Upper lobe of left lung (tissue), 6 donors: ENCODE data around the gene FLNC. TPM values are rescaled to one million over a fixed set of nuclear protein-coding genes. Genes with fewer than 3 reads are reported as not detected.

Experiments used
- ATAC-seq, 2 donors: fragments of 200-7000 bp; cut with Tn5 transposase; one replicate each; pipeline ENCODE4 v1.9.1; 2022; ENCODE audit warnings: mild to moderate bottlenecking in 2 of 2, moderate library complexity in 2 of 2; ENCODE audit not compliant: low FRiP score in 2 of 2
- DNase-seq, 2 donors: peaks; one replicate each; pipeline ENCODE4 v3.0.0-alpha.2; 2019 to 2020
- H3K27ac ChIP-seq, 4 donors: fragments of 200-600 bp; sonication (generic); one replicate each; pipeline ENCODE4 v1.5.1; 2016 to 2019
- H3K27me3 ChIP-seq, 4 donors: fragments of 200-600 bp; sonication (generic); one replicate each; pipeline ENCODE4 v1.5.1; 2017 to 2019
- H3K36me3 ChIP-seq, 4 donors: fragments of 200-600 bp; sonication (generic); one replicate each; pipeline ENCODE4 v1.5.1; 2016 to 2019
- H3K4me1 ChIP-seq, 4 donors: fragments of 200-600 bp; sonication (generic); one replicate each; pipeline ENCODE4 v1.5.1; 2018 to 2019
- H3K4me3 ChIP-seq, 4 donors: fragments of 200-600 bp; sonication (generic); one replicate each; pipeline ENCODE4 v1.5.1; 2017 to 2019; ENCODE audit warnings: mild to moderate bottlenecking in 2 of 4, moderate library complexity in 1 of 4
- H3K9me3 ChIP-seq, 4 donors: fragments of 200-600 bp; sonication (generic); one replicate each; pipeline ENCODE4 v1.5.1; 2018 to 2019
- CTCF ChIP-seq, 6 experiments: fragments of 450-650 bp in 4 of 6; fragments of 200-600 bp in 2 of 6; sonication (generic) in 2 of 6; IDR thresholded peaks; one replicate each; pipeline ENCODE4 v1.5.1; 2016 to 2019; ENCODE audit warnings: antibody characterized with exemption in 6 of 6
- EP300 ChIP-seq, 4 donors: sonication (generic); formaldehyde crosslinking; IDR thresholded peaks; one replicate each; pipeline ENCODE4 v1.5.1; 2017; ENCODE audit warnings: antibody characterized with exemption in 4 of 4, control low read depth in 2 of 4
- POLR2A ChIP-seq, 4 donors: fragments of 450-650 bp; IDR thresholded peaks; one replicate each; pipeline ENCODE4 v1.5.1; 2016 to 2017; ENCODE audit warnings: antibody characterized with exemption in 4 of 4, mild to moderate bottlenecking in 2 of 4
- POLR2AphosphoS5 ChIP-seq, 2 donors: sonication (generic); formaldehyde crosslinking; IDR thresholded peaks; one replicate each; pipeline ENCODE4 v1.5.1; 2017; ENCODE audit warnings: antibody characterized with exemption in 2 of 2
- WGBS, 2 donors: methylation state at CpG; one replicate each; pipeline ENCODE4 v1.1.5; 2017 to 2018; 5-methylcytosine and 5-hydroxymethylcytosine counted together
- total RNA-seq, 6 donors: library from RNA; depleted of rRNA in 4 of 6; stranded (reverse); fragments of >200 nt in 4 of 6; gene quantifications; one replicate each; pipeline versions ENCODE4 v1.1.0 to v1.2.1, GENCODE V29; 2016 to 2021
- donor health status: DM: no; HTN: no; CAD: no; lungs with moderate emphysema.
- donor health status: DM: no; HTN: yes; CAD: no; lungs with severe emphysema.

FLNC gene
- total RNA-seq, 6 donors from 2014 or later, result 2.1 to 19.6 (median 4.9) TPM

DNA sequence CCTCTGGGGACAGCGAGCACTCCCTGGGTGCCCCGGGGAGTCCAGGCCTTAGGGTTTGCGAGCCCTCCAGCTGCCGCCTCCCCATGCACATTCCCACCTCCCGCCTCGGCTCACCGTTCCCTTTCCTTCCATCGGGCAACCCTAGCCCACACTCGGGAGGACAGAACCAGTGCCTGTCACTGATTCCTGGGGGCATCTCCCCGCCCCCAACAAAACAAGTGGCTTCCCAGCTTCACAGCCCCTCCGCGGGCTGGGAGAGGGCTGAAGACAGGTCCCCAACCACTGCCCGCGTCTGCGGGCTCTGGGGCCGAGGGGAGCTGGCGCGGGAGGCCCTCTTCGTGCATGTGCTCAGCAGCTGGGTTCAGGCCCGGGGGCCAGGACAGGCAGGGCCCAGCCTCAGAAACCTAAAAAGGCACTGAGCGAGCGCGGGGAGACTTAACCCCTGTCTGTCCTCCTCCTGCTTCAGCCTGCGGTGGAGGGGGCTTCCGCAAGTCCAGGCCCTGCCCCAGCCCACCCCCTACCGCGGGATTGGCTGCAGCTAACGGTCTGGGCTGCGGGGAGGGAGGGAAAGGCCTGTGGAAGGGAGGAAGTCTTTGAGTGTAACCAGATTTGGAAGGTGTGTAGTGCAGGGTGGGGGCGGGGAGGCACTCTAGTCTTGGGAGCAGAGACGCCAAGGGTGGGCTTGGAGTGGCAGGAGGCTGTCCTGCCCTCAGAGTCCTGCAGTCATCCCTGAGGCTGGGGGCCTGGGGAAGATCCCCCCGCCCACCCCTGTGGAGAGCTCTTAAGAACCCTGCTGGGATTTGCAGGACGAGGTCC lies 1.2 kb downstream of the FLNC start:
- peak in 1 of 2 donors; percentile 25 for ATAC-seq
- Histone ChIP-seq H3K4me3 (peak overlapping the region in 3 of 4 donors; percentile 38 to 47 (median 45)), H3K9me3 (no peaks in the 10 kb centered on the region), H3K27me3 (peaks cover 0 to 39% (median 18%) of the 10 kb centered on the region in 4 donors), H3K4me1 (peaks cover 20 to 45% (median 28%) of the 10 kb centered on the region in 4 donors), H3K27ac (peak overlapping the region in 2 of 4 donors; percentile 21 to 64), H3K36me3 (no peaks in the 10 kb centered on the region)
- DNase-seq, result peak in 1 of 2 donors; percentile 83
- TF ChIP-seq POLR2AphosphoS5 (IDR thresholded peaks at IDR 0.05), result no peak
- TF ChIP-seq EP300 (IDR thresholded peaks at IDR 0.05), result no peak
- no peak for TF ChIP-seq CTCF (IDR thresholded peaks at IDR 0.05)
- TF ChIP-seq POLR2A (IDR thresholded peaks at IDR 0.05), result no peak
- 7 to 13% methylated on average over 7 to 28 of the region's 33 CpGs for WGBS, 2 donors

- DNase-seq, result peak in 1 of 2 donors; percentile 49
- Histone ChIP-seq H3K36me3 (no peaks in the 10 kb centered on the region), H3K27ac (peak overlapping the region in 2 of 4 donors; percentile 32), H3K27me3 (peaks cover 0 to 39% (median 18%) of the 10 kb centered on the region in 4 donors), H3K4me1 (peaks cover 20 to 45% (median 28%) of the 10 kb centered on the region in 4 donors), H3K9me3 (no peaks in the 10 kb centered on the region), H3K4me3 (peak overlapping the region in 2 of 4 donors; percentile 45 to 47)
- TF ChIP-seq POLR2A (IDR thresholded peaks at IDR 0.05) (no peak), EP300 (IDR thresholded peaks at IDR 0.05) (no peak), CTCF (IDR thresholded peaks at IDR 0.05) (no peak), POLR2AphosphoS5 (IDR thresholded peaks at IDR 0.05) (no peak)
- 13 to 21% methylated on average over 12 to 17 of the region's 22 CpGs for WGBS, 2 donors
- peak in 1 of 2 donors; percentile 3 for ATAC-seq
Observed at GRCh38 chr7:128831994-128832879, 2.0 kb downstream of the FLNC start.

DNA sequence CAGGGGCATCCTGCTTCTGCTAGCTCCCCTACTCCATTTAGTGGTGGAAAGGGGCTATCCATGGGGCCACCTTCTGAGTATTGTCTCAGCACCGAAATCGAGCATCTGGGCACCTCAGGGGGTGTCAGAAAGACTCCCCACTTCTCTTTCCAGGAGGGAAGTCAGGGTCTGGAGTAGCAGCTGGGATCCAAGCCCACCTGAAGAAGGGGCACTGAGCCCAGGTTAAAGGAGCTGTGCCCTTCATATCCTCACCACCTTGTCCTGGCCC lies 2.6 kb downstream of the FLNC start:
- H3K27me3 ChIP-seq, result peaks cover 0 to 39% (median 18%) of the 10 kb centered on the region in 4 donors
- H3K4me3 ChIP-seq, result no peak overlapping the region
- no peak for TF ChIP-seq POLR2AphosphoS5 (IDR thresholded peaks at IDR 0.05)
- peak overlapping the region in 2 of 4 donors; percentile 32 for H3K27ac ChIP-seq
- no peaks in the 10 kb centered on the region for H3K9me3 ChIP-seq
- no peaks in the 10 kb centered on the region for H3K36me3 ChIP-seq
- peaks cover 20 to 45% (median 28%) of the 10 kb centered on the region in 4 donors for H3K4me1 ChIP-seq
- ATAC-seq, result no peak
- no peak for DNase-seq
- 17% methylated on average over 2 of the region's 2 CpGs; no CpG with 5 or more reads in 1 of the 2 donors for WGBS, 2 donors

GRCh38 chr7:128833148-128833945 lies 3.1 kb downstream of the FLNC start:
- no peaks in the 10 kb centered on the region for H3K9me3 ChIP-seq
- DNase-seq (peak in 1 of 2 donors; percentile 38), ATAC-seq (peak; percentile 19 to 69)
- H3K27ac ChIP-seq, result peak overlapping the region in 2 of 4 donors; percentile 32
- TF ChIP-seq POLR2AphosphoS5 (IDR thresholded peaks at IDR 0.05) (no peak), POLR2A (IDR thresholded peaks at IDR 0.05) (no peak), EP300 (IDR thresholded peaks at IDR 0.05) (no peak), CTCF (IDR thresholded peaks at IDR 0.05) (no peak)
- WGBS, 2 donors, result 26 to 27% methylated on average over 9 to 13 of the region's 13 CpGs
- H3K4me3 ChIP-seq, result no peak overlapping the region
- peaks cover 20 to 45% (median 28%) of the 10 kb centered on the region in 4 donors for H3K4me1 ChIP-seq
- peaks cover 0 to 39% (median 18%) of the 10 kb centered on the region in 4 donors for H3K27me3 ChIP-seq
- no peaks in the 10 kb centered on the region for H3K36me3 ChIP-seq
